GM12864 (cell line): ENCODE measurements around the gene CDC37L1.

Experiments used
- DNase-seq: peaks from one replicate; pipeline ENCODE4 v3.0.0-alpha.2; 2011; ENCODE audit warnings: low read depth
- H3K4me3 ChIP-seq: 2 replicates; pipeline ENCODE4 v1.5.1; 2011; ENCODE audit warnings: mild to moderate bottlenecking, low read depth, low read length, control low read depth
- CTCF ChIP-seq: IDR thresholded peaks from 2 replicates; pipeline ENCODE4 v1.5.1; 2011; ENCODE audit warnings: low read depth, mild to moderate bottlenecking, moderate library complexity, low read length, control low read depth, inconsistent platforms; ENCODE audit errors: missing control alignments

Gene CDC37L1

DNA sequence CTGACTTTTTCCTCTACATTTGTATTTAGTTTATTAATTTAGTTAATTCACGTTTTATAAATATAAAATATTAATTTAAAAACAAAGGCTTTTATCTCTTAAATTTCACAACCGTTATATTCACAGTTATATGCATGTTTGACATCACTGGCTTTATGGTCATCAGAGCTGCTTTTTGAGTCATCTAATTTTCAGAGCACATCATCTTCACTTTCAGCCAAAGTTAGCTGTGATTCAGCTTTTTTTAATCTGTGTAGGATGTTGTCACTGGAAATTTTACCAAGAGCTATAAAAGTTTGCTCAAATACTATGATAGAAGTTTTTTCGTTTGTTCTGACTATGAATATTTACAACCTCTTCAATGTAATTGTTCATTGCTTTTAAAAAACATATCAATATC is 12.4 kb downstream of the CDC37L1 start:
- H3K4me3 ChIP-seq: no peak overlapping the region
- DNase-seq: no peak
- no peak for TF ChIP-seq CTCF

- no peak for TF ChIP-seq CTCF
- no peak for DNase-seq
These were observed 20.7 kb downstream of the CDC37L1 start for GRCh38 chr9:4700091-4700490.

GRCh38 chr9:4700932-4701331 is 21.6 kb downstream of the CDC37L1 start:
- no peak for TF ChIP-seq CTCF
- no peak overlapping the region for H3K4me3 ChIP-seq
- DNase-seq: no peak

More at GRCh38 chr9:4700091-4700490, 20.7 kb downstream of the CDC37L1 start:
- H3K4me3 ChIP-seq: no peak overlapping the region

- H3K4me3 ChIP-seq: no peak overlapping the region
These were observed 22.2 kb downstream of the CDC37L1 start for GRCh38 chr9:4701526-4701925.

DNA sequence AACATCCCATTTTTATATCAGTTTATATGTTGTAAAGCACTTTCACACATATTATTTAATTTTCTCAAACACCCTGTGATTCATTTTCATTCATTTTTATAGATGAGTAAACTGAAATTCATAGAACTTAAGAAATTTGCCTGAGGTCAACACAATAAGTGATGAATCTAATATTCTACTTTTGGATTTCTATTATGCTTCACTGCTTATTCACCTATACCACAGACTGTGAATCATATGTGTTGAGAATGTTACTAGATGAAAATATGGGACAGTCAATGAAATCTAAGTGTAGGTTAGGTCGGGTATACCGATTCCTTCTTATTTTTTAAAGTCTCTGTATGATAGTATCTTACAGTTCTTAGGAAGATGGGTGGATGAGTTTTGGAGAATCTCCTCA is 24.8 kb downstream of the CDC37L1 start:
- TF ChIP-seq CTCF: no peak
- no peak overlapping the region for H3K4me3 ChIP-seq
- no peak for DNase-seq

More at GRCh38 chr9:4701526-4701925, 22.2 kb downstream of the CDC37L1 start:
- DNase-seq: no peak
- no peak for TF ChIP-seq CTCF

- no peak for TF ChIP-seq CTCF
- H3K4me3 ChIP-seq: no peak overlapping the region
- no peak for DNase-seq
These were observed 26.7 kb downstream of the CDC37L1 start for GRCh38 chr9:4706021-4706420.

GRCh38 chr9:4706971-4707622 is 27.7 kb downstream of the CDC37L1 start:
- no peak for DNase-seq
- no peak overlapping the region for H3K4me3 ChIP-seq
- no peak for TF ChIP-seq CTCF
